DND-41 (cell line): ENCODE data around the gene COL25A1.

Experiments
- CTCF ChIP-seq: IDR thresholded peaks from 2 replicates; pipeline ENCODE4 v1.5.1; 2012; ENCODE audit warnings: borderline replicate concordance, low read length, moderate library complexity, mild to moderate bottlenecking; ENCODE audit not compliant: poor library complexity, severe bottlenecking; ENCODE audit errors: extremely low read depth
- EZH2 ChIP-seq: IDR thresholded peaks from 3 replicates; pipeline ENCODE4 v1.6.1; 2012; ENCODE audit warnings: borderline replicate concordance, low read depth, mild to moderate bottlenecking, moderate library complexity, low read length, inconsistent platforms; ENCODE audit not compliant: severe bottlenecking

DNA sequence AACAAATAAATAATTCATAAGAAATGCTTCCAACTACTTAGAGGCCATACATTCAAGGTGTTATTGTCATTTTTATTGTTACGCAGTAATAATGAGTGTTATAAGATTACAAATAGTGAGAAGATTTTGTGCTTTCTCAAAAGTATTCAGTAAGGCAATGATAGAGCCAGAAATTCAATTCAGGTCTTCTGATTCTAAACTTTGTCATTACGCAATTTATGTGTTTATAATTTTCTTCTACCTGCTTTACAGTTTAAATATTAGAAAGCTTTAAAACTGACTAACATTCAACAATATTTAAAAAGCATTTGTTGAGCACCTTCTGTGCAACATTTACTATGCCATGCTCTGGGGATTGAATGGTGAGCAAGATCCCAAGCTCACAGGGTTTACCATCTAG lies 356.2 kb downstream of the COL25A1 start:
- TF ChIP-seq EZH2 (no peak), CTCF (no peak)
